HG03175 (cell line): Measurements from ENCODE around the gene PILRB.
"Not testable (repeated sequence)": the region's sequence is repeated elsewhere in the genome, so short reads cannot be mapped to it uniquely, and the experiment has no call there.

Experiments
- ATAC-seq: cut with Tn5 transposase; IDR thresholded peaks from one replicate; pipeline ENCODE4 v1.9.1; 2021; ENCODE audit warnings: mild to moderate bottlenecking, moderate library complexity; ENCODE audit not compliant: unreplicated experiment

The PILRB gene

GRCh38 chr7:100358027-100358856, at the start of gene PILRB:
PILRB (plus strand) TSS chr7:100358117; CDS start chr7:100358303, 186 bp downstream.
- no peak for ATAC-seq

- ATAC-seq: not testable (repeated sequence)
Measured at GRCh38 chr7:100318329-100318728, 39.6 kb upstream of the PILRB start.

GRCh38 chr7:100321648-100322047, 36.3 kb upstream of the PILRB start:
- not testable (repeated sequence) for ATAC-seq

- not testable (repeated sequence) for ATAC-seq
Measured at GRCh38 chr7:100324194-100324593, 33.7 kb upstream of the PILRB start.

- not testable (repeated sequence) for ATAC-seq
Measured at GRCh38 chr7:100325671-100326070, 32.2 kb upstream of the PILRB start.

GRCh38 chr7:100326914-100327313, 31.0 kb upstream of the PILRB start:
- not testable (repeated sequence) for ATAC-seq

GRCh38 chr7:100335566-100336466, 22.1 kb upstream of the PILRB start:
- ATAC-seq: peak; percentile 97

- not testable (repeated sequence) for ATAC-seq
Measured at GRCh38 chr7:100338083-100338696, 19.7 kb upstream of the PILRB start.

- not testable (repeated sequence) for ATAC-seq
Measured at GRCh38 chr7:100341286-100341685, 16.6 kb upstream of the PILRB start.

- ATAC-seq: no peak
Measured at GRCh38 chr7:100342765-100343164, 15.2 kb upstream of the PILRB start.

- not testable (repeated sequence) for ATAC-seq
Measured at GRCh38 chr7:100344124-100344559, 13.8 kb upstream of the PILRB start.

GRCh38 chr7:100344560-100345287, 13.2 kb upstream of the PILRB start:
- peak; percentile 85 for ATAC-seq

GRCh38 chr7:100345288-100345672, 12.6 kb upstream of the PILRB start:
- ATAC-seq: peak; percentile 33

- no peak for ATAC-seq
Measured at GRCh38 chr7:100346921-100347320, 11.0 kb upstream of the PILRB start.

GRCh38 chr7:100348805-100349204, 9.1 kb upstream of the PILRB start:
- ATAC-seq: no peak

GRCh38 chr7:100349757-100350156, 8.2 kb upstream of the PILRB start:
- ATAC-seq: no peak

- ATAC-seq: no peak
Measured at GRCh38 chr7:100351657-100352058, 6.3 kb upstream of the PILRB start.

GRCh38 chr7:100352230-100352781, 5.6 kb upstream of the PILRB start:
- ATAC-seq: not testable (repeated sequence)

GRCh38 chr7:100352984-100353684, 4.8 kb upstream of the PILRB start:
- no peak for ATAC-seq
